ENCODE data around the gene SPO11. TPM values are rescaled to one million over a fixed set of nuclear protein-coding genes. Genes with fewer than 3 reads are reported as not detected.

Gene SPO11
- total and polyA plus RNA-seq, 4 donors, result not detected

DNA sequence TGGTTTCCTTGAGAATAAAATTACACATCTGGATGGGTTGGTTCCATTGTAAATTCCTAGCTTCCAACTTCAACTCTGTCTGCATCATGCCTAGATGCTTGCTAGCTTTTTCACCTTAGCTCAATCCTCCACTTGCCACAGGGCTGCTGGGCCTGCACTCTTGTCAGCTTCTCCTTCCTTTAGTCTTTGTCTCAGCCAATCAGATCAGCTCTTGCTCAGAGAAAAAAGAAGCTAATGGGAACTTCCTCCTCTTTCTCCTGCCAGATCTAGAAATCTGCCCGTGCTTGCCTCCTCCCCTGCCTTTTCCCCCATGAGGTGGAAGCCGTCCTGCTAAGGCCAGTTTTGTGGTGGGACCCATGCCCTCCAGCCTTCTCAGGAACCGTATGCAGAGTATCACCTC is 40.0 kb downstream of the SPO11 start:
- no peak for ATAC-seq (ENCODE audit: insufficient read depth, low FRiP score)
- no peaks in the 10 kb centered on the region for H3K9me3 ChIP-seq (ENCODE audit: control insufficient read depth in 4 of 4, insufficient read depth in 3 of 4, low read length in 3 of 4)
- no peak overlapping the region for H3K4me3 ChIP-seq
- no peak overlapping the region for H3K27ac ChIP-seq (ENCODE audit: low read depth in 1 of 2, low read length in 1 of 2)
- TF ChIP-seq, protein P1, sequence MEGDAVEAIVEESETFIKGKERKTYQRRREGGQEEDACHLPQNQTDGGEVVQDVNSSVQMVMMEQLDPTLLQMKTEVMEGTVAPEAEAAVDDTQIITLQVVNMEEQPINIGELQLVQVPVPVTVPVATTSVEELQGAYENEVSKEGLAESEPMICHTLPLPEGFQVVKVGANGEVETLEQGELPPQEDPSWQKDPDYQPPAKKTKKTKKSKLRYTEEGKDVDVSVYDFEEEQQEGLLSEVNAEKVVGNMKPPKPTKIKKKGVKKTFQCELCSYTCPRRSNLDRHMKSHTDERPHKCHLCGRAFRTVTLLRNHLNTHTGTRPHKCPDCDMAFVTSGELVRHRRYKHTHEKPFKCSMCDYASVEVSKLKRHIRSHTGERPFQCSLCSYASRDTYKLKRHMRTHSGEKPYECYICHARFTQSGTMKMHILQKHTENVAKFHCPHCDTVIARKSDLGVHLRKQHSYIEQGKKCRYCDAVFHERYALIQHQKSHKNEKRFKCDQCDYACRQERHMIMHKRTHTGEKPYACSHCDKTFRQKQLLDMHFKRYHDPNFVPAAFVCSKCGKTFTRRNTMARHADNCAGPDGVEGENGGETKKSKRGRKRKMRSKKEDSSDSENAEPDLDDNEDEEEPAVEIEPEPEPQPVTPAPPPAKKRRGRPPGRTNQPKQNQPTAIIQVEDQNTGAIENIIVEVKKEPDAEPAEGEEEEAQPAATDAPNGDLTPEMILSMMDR (IDR thresholded peaks at IDR 0.05; ENCODE audit: control extremely low read depth, extremely low read depth), result no peak
- WGBS, 2 donors, result 66 to 71% methylated on average over 3 of the region's 3 CpGs
- H3K9ac ChIP-seq (ENCODE audit: insufficient read depth in 1 of 2, low read length in 2 of 2), result no peak overlapping the region
- H3K4me1 ChIP-seq (ENCODE audit: control insufficient read depth in 5 of 5, insufficient read depth in 5 of 5, low read length in 5 of 5), result no peaks in the 10 kb centered on the region
- no peak for DNase-seq
- H3K27me3 ChIP-seq (ENCODE audit: control insufficient read depth in 3 of 3, insufficient read depth in 3 of 3, low read length in 2 of 3), result no peaks in the 10 kb centered on the region
- H3K36me3 ChIP-seq (ENCODE audit: control insufficient read depth in 4 of 4, insufficient read depth in 4 of 4, low read length in 4 of 4), result peaks cover 52 to 72% (median 61%) of the 10 kb centered on the region in 4 donors

DNA sequence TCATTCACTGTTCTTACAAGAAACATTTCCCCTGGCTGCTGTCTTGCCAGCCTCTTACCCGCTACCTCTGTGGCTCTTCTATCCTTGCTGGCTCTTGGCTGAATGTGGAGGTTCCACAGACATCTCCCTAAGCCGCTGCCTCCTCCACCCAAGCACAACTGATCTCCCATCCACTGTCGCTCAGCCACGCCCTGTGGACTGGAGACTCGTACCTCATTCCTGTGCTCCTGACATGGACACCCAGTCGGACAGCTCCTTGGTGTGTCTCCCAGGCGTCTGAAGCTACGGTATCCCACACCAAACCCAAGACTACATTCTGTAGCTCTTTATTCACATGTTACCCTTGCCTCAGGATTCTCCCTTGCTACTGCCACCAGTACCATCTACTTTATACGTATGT is 40.7 kb downstream of the SPO11 start:
- no peak overlapping the region for H3K27ac ChIP-seq (ENCODE audit: low read depth in 1 of 2, low read length in 1 of 2)
- no peaks in the 10 kb centered on the region for H3K9me3 ChIP-seq (ENCODE audit: control insufficient read depth in 4 of 4, insufficient read depth in 3 of 4, low read length in 3 of 4)
- H3K9ac ChIP-seq (ENCODE audit: insufficient read depth in 1 of 2, low read length in 2 of 2), result no peak overlapping the region
- no peak overlapping the region for H3K4me3 ChIP-seq
- H3K27me3 ChIP-seq (ENCODE audit: control insufficient read depth in 3 of 3, insufficient read depth in 3 of 3, low read length in 2 of 3), result no peaks in the 10 kb centered on the region
- WGBS, 2 donors, result 97 to 98% methylated on average over 9 of the region's 9 CpGs
- DNase-seq (no peak), ATAC-seq (ENCODE audit: insufficient read depth, low FRiP score) (no peak)
- H3K4me1 ChIP-seq (ENCODE audit: control insufficient read depth in 5 of 5, insufficient read depth in 5 of 5, low read length in 5 of 5), result no peaks in the 10 kb centered on the region
- TF ChIP-seq, protein P1 (IDR thresholded peaks at IDR 0.05; ENCODE audit: control extremely low read depth, extremely low read depth), result no peak
- peaks cover 53 to 73% (median 66%) of the 10 kb centered on the region in 4 donors for H3K36me3 ChIP-seq (ENCODE audit: control insufficient read depth in 4 of 4, insufficient read depth in 4 of 4, low read length in 4 of 4)

DNA sequence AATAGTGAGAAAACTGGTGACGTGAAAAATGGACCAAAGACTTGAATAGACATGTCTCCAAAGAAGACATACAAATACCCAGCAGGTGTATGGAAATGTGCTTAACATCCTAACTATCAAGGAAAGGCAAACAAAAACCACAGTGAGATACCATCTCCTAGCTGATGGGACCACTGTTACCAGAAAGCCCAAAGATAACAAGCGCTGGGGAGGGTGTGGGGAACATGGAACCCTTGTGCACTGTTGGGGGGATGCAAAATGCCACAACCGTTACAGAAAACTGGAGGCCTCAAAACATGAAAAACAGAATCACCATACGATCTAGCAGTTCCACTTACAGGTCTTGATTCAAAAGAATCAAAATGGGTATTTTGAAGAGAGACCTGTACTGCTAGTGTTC is 41.8 kb downstream of the SPO11 start:
- 95 to 96% methylated on average over 4 of the region's 4 CpGs for whole genome bisulfite sequencing, 2 donors
- Histone ChIP-seq H3K27me3 (ENCODE audit: control insufficient read depth in 3 of 3, insufficient read depth in 3 of 3, low read length in 2 of 3) (no peaks in the 10 kb centered on the region), H3K9me3 (ENCODE audit: control insufficient read depth in 4 of 4, insufficient read depth in 3 of 4, low read length in 3 of 4) (no peaks in the 10 kb centered on the region), H3K36me3 (ENCODE audit: control insufficient read depth in 4 of 4, insufficient read depth in 4 of 4, low read length in 4 of 4) (peaks cover 46 to 64% (median 62%) of the 10 kb centered on the region in 4 donors), H3K27ac (ENCODE audit: low read depth in 1 of 2, low read length in 1 of 2) (no peak overlapping the region), H3K9ac (ENCODE audit: insufficient read depth in 1 of 2, low read length in 2 of 2) (no peak overlapping the region), H3K4me3 (no peak overlapping the region), H3K4me1 (ENCODE audit: control insufficient read depth in 5 of 5, insufficient read depth in 5 of 5, low read length in 5 of 5) (no peaks in the 10 kb centered on the region)
- ATAC-seq (ENCODE audit: insufficient read depth, low FRiP score) (no peak), DNase-seq (no peak)
- TF ChIP-seq, protein P1 (IDR thresholded peaks at IDR 0.05; ENCODE audit: control extremely low read depth, extremely low read depth), result no peak

DNA sequence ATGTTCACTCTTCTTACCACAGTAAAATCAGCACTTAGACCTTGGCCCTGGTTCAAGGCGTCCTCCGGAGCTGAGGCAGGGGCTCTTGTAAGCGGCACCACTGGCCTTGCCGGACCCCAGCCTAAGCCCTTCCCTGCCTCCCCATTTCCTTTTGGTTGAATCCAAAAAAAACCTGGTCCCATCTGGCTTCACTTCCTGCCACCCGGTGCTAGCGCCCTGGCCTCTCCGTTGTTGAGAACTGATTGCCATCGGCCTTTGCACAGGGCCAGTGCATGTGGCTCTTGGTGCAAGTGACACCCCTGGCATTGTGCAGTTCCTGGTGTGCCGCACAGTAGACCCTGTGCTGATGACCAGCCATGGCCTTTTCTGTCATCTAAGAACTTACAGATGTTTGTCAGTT is 42.6 kb downstream of the SPO11 start:
- Histone ChIP-seq H3K4me1 (ENCODE audit: control insufficient read depth in 5 of 5, insufficient read depth in 5 of 5, low read length in 5 of 5) (no peaks in the 10 kb centered on the region), H3K27me3 (ENCODE audit: control insufficient read depth in 3 of 3, insufficient read depth in 3 of 3, low read length in 2 of 3) (no peaks in the 10 kb centered on the region), H3K9me3 (ENCODE audit: control insufficient read depth in 4 of 4, insufficient read depth in 3 of 4, low read length in 3 of 4) (no peaks in the 10 kb centered on the region), H3K4me3 (no peak overlapping the region), H3K36me3 (ENCODE audit: control insufficient read depth in 4 of 4, insufficient read depth in 4 of 4, low read length in 4 of 4) (peaks cover 42 to 64% (median 57%) of the 10 kb centered on the region in 4 donors), H3K27ac (ENCODE audit: low read depth in 1 of 2, low read length in 1 of 2) (no peak overlapping the region), H3K9ac (ENCODE audit: insufficient read depth in 1 of 2, low read length in 2 of 2) (no peak overlapping the region)
- WGBS, 2 donors, result 82 to 85% methylated on average over 9 of the region's 9 CpGs
- no peak for ATAC-seq (ENCODE audit: insufficient read depth, low FRiP score)
- TF ChIP-seq, protein P1 (IDR thresholded peaks at IDR 0.05; ENCODE audit: control extremely low read depth, extremely low read depth), result no peak
- DNase-seq, result no peak

All from lung (tissue), 12 donors.